Activated naive CD8-positive, alpha-beta T cell treated with anti-CD3 and anti-CD28 coated beads for 36 hours (primary cell): ENCODE measurements around the gene WDR75. TPM values are rescaled to one million over a fixed set of nuclear protein-coding genes. Genes with fewer than 3 reads are reported as not detected.
A peak's percentile ranks its signal among the peaks of the same experiment; 100 is the strongest.

Experiments used
- DNase-seq: peaks from one replicate; pipeline ENCODE4 v3.0.0; 2021
- H3K27ac Mint-ChIP-seq: one replicate; pipeline ENCODE4 v1.8.0; 2022; ENCODE audit warnings: mild to moderate bottlenecking, moderate library complexity, mixed read lengths
- H3K27me3 Mint-ChIP-seq: one replicate; pipeline ENCODE4 v1.8.0; 2022; ENCODE audit warnings: mild to moderate bottlenecking, mixed read lengths
- H3K36me3 Mint-ChIP-seq: one replicate; pipeline ENCODE4 v1.8.0; 2021; ENCODE audit warnings: mild to moderate bottlenecking, mixed read lengths
- H3K4me1 Mint-ChIP-seq: one replicate; pipeline ENCODE4 v1.8.0; 2021; ENCODE audit warnings: mixed read lengths
- H3K4me3 Mint-ChIP-seq: one replicate; pipeline ENCODE4 v1.8.0; 2022; ENCODE audit warnings: mild to moderate bottlenecking, moderate library complexity, mixed read lengths
- H3K9me3 Mint-ChIP-seq: one replicate; pipeline ENCODE4 v1.8.0; 2022; ENCODE audit warnings: mixed read lengths
- total RNA-seq, 2 experiments: library from RNA; stranded (reverse); gene quantifications; one replicate each; pipeline ENCODE4 v1.2.3, GENCODE V29; 2021

The WDR75 gene
- 100 to 1,000 TPM; 121 to 133 TPM for total RNA-seq

- Mint-ChIP-seq H3K4me3 (no peak within 1 kb of the TSS), H3K36me3 (peaks cover 14% of the 10 kb centered on the region), H3K4me1 (peaks cover 20% of the 10 kb centered on the region), H3K27ac (peak within 1 kb of the TSS; percentile 100), H3K9me3 (peaks cover 2% of the 10 kb centered on the region), H3K27me3 (no peaks in the 10 kb centered on the region)
- DNase-seq = peak; percentile 89
Observed at GRCh38 chr2:189440947-189441708, at the start of gene WDR75. Gene WDR75 (plus strand): TSS chr2:189441474. CDS start chr2:189441493, 19 bp downstream.

GRCh38 chr2:189393440-189394111 is 47.7 kb upstream of the WDR75 start:
- no peaks in the 10 kb centered on the region for H3K27me3 Mint-ChIP-seq
- no peaks in the 10 kb centered on the region for H3K36me3 Mint-ChIP-seq
- peaks cover 3% of the 10 kb centered on the region for H3K4me1 Mint-ChIP-seq
- no peak overlapping the region for H3K4me3 Mint-ChIP-seq
- no peak overlapping the region for H3K27ac Mint-ChIP-seq
- DNase-seq = no peak
- H3K9me3 Mint-ChIP-seq = peaks cover 6% of the 10 kb centered on the region

DNA sequence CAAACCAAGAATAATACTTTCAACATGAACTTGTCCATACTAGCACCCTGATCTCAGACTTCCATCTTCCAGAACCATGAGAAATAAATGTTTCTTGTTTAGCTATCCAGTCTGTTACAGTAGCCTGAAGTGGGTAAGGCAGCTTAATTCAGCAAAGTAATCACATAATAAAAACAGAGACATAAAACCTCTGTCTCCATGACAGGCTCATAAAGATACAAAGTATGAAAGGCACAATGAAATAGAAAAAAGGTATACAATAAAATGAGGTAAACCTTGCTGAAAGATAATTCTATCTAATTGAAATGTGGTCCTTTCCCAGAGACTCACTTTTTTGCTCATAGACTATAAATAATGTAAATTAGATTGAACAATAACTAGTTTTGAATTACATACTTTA is 46.7 kb upstream of the WDR75 start:
- peaks cover 3% of the 10 kb centered on the region for H3K4me1 Mint-ChIP-seq
- no peak overlapping the region for H3K4me3 Mint-ChIP-seq
- H3K9me3 Mint-ChIP-seq = peaks cover 6% of the 10 kb centered on the region
- DNase-seq = no peak
- no peaks in the 10 kb centered on the region for H3K27me3 Mint-ChIP-seq
- no peak overlapping the region for H3K27ac Mint-ChIP-seq
- peaks cover under 1% of the 10 kb centered on the region for H3K36me3 Mint-ChIP-seq

GRCh38 chr2:189402932-189403331 is 38.3 kb upstream of the WDR75 start:
- Mint-ChIP-seq H3K36me3 (peaks cover 4% of the 10 kb centered on the region), H3K4me1 (peaks cover 14% of the 10 kb centered on the region), H3K4me3 (no peak overlapping the region), H3K9me3 (peaks cover 5% of the 10 kb centered on the region), H3K27me3 (no peaks in the 10 kb centered on the region), H3K27ac (no peak overlapping the region)
- no peak for DNase-seq

- Mint-ChIP-seq H3K36me3 (peaks cover 3% of the 10 kb centered on the region), H3K9me3 (no peaks in the 10 kb centered on the region), H3K4me1 (peaks cover 33% of the 10 kb centered on the region), H3K27me3 (no peaks in the 10 kb centered on the region), H3K27ac (peak overlapping the region; percentile 25), H3K4me3 (no peak overlapping the region)
- no peak for DNase-seq
Observed at GRCh38 chr2:189406586-189407233, 34.6 kb upstream of the WDR75 start.

DNA sequence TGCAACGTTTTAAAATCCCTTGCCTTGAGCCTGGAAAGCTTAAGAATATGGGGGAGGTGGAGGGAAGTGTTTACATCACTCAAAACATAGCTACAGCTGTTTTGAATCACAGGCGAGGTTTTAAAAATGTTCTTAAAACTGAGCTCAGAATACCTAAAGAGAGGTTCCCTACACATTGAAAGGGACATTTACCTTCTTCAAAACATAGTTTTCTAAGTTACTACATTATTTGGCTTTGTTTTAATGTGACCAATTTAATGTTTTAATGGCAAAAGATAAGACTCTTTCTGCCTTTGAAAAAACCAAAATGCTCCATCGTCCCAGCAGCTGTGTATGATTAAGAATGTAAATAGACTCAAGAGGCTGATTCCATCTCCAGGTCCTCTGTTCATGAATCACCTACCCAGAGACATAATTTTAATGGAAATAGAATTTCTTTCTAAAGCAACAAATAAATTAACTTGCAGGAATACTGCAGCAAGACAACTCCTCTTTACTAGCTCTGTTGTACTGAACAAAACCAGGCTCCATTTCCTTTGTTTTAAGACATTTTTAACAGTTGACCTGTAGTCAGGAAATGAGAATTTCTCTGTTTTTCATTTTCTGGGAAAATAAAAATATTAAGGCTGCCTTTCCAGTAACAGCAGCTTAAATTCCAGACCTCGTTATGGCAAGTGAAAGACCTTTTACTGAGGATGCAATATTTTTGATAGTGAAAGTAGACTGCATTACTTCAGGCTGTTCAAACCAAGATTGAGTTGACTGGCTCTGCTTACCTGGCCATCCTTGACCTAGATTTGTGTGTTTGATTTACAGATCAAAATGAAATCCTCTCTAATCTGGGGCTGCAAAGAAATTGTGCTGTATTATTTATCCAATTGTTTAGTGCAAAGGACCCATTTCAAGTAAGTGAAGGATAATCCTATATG is 33.7 kb upstream of the WDR75 start:
- peak overlapping the region; percentile 68 for H3K27ac Mint-ChIP-seq
- no peak for DNase-seq
- no peak overlapping the region for H3K4me3 Mint-ChIP-seq
- H3K27me3 Mint-ChIP-seq = no peaks in the 10 kb centered on the region
- H3K4me1 Mint-ChIP-seq = peaks cover 36% of the 10 kb centered on the region
- H3K9me3 Mint-ChIP-seq = no peaks in the 10 kb centered on the region
- peaks cover 3% of the 10 kb centered on the region for H3K36me3 Mint-ChIP-seq

DNA sequence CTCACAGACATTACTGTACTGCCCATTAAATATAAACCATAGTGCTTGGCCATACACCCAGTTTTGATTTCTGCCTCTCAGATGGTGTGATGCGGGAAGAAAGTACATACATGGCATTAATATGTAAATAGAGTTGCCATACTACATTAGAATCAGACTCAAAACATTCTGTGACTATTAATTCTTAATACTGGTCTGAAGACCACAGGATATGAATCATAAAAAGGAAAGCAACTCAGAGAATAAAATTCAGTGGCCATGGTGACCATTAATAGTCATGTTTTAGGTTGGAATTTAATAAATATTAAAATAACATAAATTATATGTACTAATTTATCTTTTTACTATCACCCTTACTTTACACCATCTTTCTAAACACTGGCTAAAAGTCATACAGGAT is 33.0 kb upstream of the WDR75 start:
- no peak for DNase-seq
- Mint-ChIP-seq H3K9me3 (no peaks in the 10 kb centered on the region), H3K4me1 (peaks cover 38% of the 10 kb centered on the region), H3K27me3 (no peaks in the 10 kb centered on the region), H3K4me3 (no peak overlapping the region), H3K36me3 (peaks cover 3% of the 10 kb centered on the region), H3K27ac (peak overlapping the region; percentile 68)

GRCh38 chr2:189409131-189409530 is 32.1 kb upstream of the WDR75 start:
- no peak overlapping the region for H3K4me3 Mint-ChIP-seq
- no peaks in the 10 kb centered on the region for H3K27me3 Mint-ChIP-seq
- H3K36me3 Mint-ChIP-seq = peaks cover 3% of the 10 kb centered on the region
- peak overlapping the region; percentile 59 for H3K27ac Mint-ChIP-seq
- peaks cover 38% of the 10 kb centered on the region for H3K4me1 Mint-ChIP-seq
- no peaks in the 10 kb centered on the region for H3K9me3 Mint-ChIP-seq
- DNase-seq = no peak

- peak overlapping the region; percentile 83 for H3K27ac Mint-ChIP-seq
- no peak overlapping the region for H3K4me3 Mint-ChIP-seq
Observed at GRCh38 chr2:189409647-189410046, 31.6 kb upstream of the WDR75 start.

GRCh38 chr2:189411860-189412259 is 29.4 kb upstream of the WDR75 start:
- H3K27me3 Mint-ChIP-seq = no peaks in the 10 kb centered on the region
- H3K9me3 Mint-ChIP-seq = no peaks in the 10 kb centered on the region
- DNase-seq = no peak
- H3K4me3 Mint-ChIP-seq = no peak overlapping the region
- peaks cover 35% of the 10 kb centered on the region for H3K4me1 Mint-ChIP-seq
- H3K27ac Mint-ChIP-seq = no peak overlapping the region
- H3K36me3 Mint-ChIP-seq = peaks cover 3% of the 10 kb centered on the region

More at GRCh38 chr2:189409647-189410046, 31.6 kb upstream of the WDR75 start:
- DNase-seq = no peak
- Mint-ChIP-seq H3K9me3 (no peaks in the 10 kb centered on the region), H3K4me1 (peaks cover 38% of the 10 kb centered on the region), H3K27me3 (no peaks in the 10 kb centered on the region), H3K36me3 (peaks cover 3% of the 10 kb centered on the region)

- Mint-ChIP-seq H3K27ac (no peak overlapping the region), H3K4me1 (peaks cover 30% of the 10 kb centered on the region), H3K4me3 (no peak overlapping the region), H3K36me3 (peaks cover 3% of the 10 kb centered on the region), H3K9me3 (no peaks in the 10 kb centered on the region), H3K27me3 (no peaks in the 10 kb centered on the region)
- peak; percentile 34 for DNase-seq
Observed at GRCh38 chr2:189412330-189412953, 28.8 kb upstream of the WDR75 start.

DNA sequence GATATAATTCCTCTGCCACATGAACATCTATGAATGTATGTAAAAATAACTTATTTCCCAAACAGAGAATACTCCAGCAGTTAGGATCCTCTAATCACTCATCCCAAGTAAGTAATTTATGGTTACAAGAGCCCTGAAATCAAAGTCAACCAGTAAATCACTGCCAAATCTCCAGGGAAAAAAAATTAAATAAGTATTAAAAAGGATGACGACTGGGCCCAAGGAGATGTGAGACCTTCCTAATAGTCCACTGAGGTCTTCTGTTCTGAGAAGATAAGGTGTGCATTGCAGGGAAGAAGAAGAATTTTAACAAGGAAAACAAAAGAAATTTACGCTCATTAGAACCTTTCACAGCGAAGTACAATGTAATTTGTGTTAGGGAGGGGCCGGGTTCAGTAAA is 28.0 kb upstream of the WDR75 start:
- peaks cover 22% of the 10 kb centered on the region for H3K4me1 Mint-ChIP-seq
- no peaks in the 10 kb centered on the region for H3K9me3 Mint-ChIP-seq
- no peaks in the 10 kb centered on the region for H3K36me3 Mint-ChIP-seq
- DNase-seq = no peak
- H3K27ac Mint-ChIP-seq = no peak overlapping the region
- H3K4me3 Mint-ChIP-seq = no peak overlapping the region
- H3K27me3 Mint-ChIP-seq = no peaks in the 10 kb centered on the region

GRCh38 chr2:189421644-189422043 is 19.6 kb upstream of the WDR75 start:
- no peak for DNase-seq
- H3K9me3 Mint-ChIP-seq = no peaks in the 10 kb centered on the region
- H3K36me3 Mint-ChIP-seq = peaks cover 5% of the 10 kb centered on the region
- peaks cover 4% of the 10 kb centered on the region for H3K27me3 Mint-ChIP-seq
- no peak overlapping the region for H3K27ac Mint-ChIP-seq
- no peak overlapping the region for H3K4me3 Mint-ChIP-seq
- no peaks in the 10 kb centered on the region for H3K4me1 Mint-ChIP-seq

DNA sequence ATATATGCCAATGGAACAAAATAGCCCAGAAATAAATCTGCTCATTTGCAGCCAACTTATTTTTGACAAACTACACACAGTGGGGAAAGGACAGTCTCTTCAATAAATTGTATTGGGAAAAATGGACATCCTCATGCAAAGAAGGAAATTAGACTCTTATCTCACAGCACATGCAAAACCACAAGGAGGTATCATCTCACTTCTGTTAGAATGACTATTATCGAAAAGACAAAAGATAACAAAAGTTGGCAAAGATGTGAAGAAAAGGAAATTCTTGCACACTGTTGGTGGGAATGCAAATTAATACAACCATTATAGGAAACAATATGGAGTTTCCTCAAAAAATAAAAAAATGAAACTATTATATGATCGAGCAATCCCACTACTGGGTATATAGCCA is 16.3 kb upstream of the WDR75 start:
- Mint-ChIP-seq H3K27ac (no peak overlapping the region), H3K4me3 (no peak overlapping the region), H3K4me1 (no peaks in the 10 kb centered on the region), H3K36me3 (peaks cover 5% of the 10 kb centered on the region), H3K9me3 (no peaks in the 10 kb centered on the region), H3K27me3 (peaks cover 4% of the 10 kb centered on the region)
- DNase-seq = no peak
